Testis (tissue), 2 donors: Measurements from ENCODE around the gene HIF3A.
"Not testable (repeated sequence)": the region's sequence is repeated elsewhere in the genome, so short reads cannot be mapped to it uniquely, and the experiment has no call there.

Source experiments
- CTCF ChIP-seq, 3 experiments: fragments of 450-650 bp in 2 of 3; fragments of 200-600 bp in 1 of 3; sonication (generic) in 1 of 3; IDR thresholded peaks; one replicate each; pipeline ENCODE4 v1.5.1; 2016 to 2019; ENCODE audit warnings: antibody characterized with exemption in 3 of 3, mild to moderate bottlenecking in 2 of 3, moderate library complexity in 1 of 3
- POLR2A ChIP-seq: fragments of 450-650 bp; IDR thresholded peaks from one replicate; pipeline ENCODE4 v1.6.1; 2017; ENCODE audit warnings: antibody characterized with exemption, mild to moderate bottlenecking, moderate library complexity

DNA sequence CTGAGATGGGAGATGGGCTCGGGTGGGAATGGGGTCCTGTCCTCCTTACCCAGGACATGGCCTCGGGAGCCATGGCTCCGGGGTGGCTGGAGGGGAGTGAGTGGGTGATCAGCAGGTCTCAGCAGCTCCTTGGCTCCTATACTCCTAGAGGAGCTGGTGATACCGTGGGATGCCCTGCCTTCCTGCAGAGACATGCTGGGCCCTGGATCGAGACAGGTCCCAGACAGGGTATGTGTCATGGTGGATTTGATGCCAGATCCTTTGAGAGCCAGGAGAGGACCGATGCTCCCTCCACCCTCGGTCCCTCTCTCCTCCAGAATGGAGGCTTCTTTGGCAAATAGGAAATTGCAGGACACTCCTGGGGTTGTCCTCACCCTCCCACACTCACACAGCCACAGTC lies 35.3 kb upstream of the HIF3A start:
- not testable (repeated sequence) for TF ChIP-seq CTCF (IDR thresholded peaks at IDR 0.05); POLR2A
